Endometrial microvascular endothelial cells (primary cell): ENCODE results near the gene NUP214. TPM values are rescaled to one million over a fixed set of nuclear protein-coding genes. Genes with fewer than 3 reads are reported as not detected.
"Not testable (repeated sequence)": the region's sequence is repeated elsewhere in the genome, so short reads cannot be mapped to it uniquely, and the experiment has no call there.

Experiments used
- in situ Hi-C: cut with HindIII; loops from 2 replicates; pipeline ENCODE4 v1.10.0; 2017; ENCODE audit warnings: low sequenced_read_pairs, low pct_unique_long_range_greater_than_20kb; ENCODE audit errors: inconsistent ontology term
- total RNA-seq: library from RNA; depleted of rRNA; stranded (reverse); fragments of >200 nt; gene quantifications from one replicate; pipeline ENCODE4 v1.2.3, GENCODE V29; 2015; ENCODE audit errors: inconsistent ontology term

Gene NUP214
- total RNA-seq, 1 donor from 2014 or later, result 21.1 TPM

GRCh38 chr9:131095666-131096268, 29.6 kb upstream of the NUP214 start:
- in situ Hi-C loops, result no loop called here

- in situ Hi-C loops, result no loop called here
These were observed 28.9 kb upstream of the NUP214 start, which contains the start of gene AIF1L for GRCh38 chr9:131096269-131097125. TSS of gene AIF1L (plus strand) at chr9:131096531. CDS start at chr9:131096630, 99 bp downstream.

GRCh38 chr9:131097126-131097947, 28.0 kb upstream of the NUP214 start:
- in situ Hi-C loops, result no loop called here

- in situ Hi-C loops, result no loop called here
These were observed 27.5 kb upstream of the NUP214 start for GRCh38 chr9:131097948-131098278.

- in situ Hi-C loops, result no loop called here
These were observed 26.8 kb upstream of the NUP214 start for GRCh38 chr9:131098391-131099101.

- in situ Hi-C loops, result no loop called here
These were observed 26.2 kb upstream of the NUP214 start for GRCh38 chr9:131099102-131099606.

GRCh38 chr9:131099845-131100244, 25.5 kb upstream of the NUP214 start:
- in situ Hi-C loops, result not testable (repeated sequence)

- in situ Hi-C loops, result no loop called here
These were observed 24.9 kb upstream of the NUP214 start for GRCh38 chr9:131100445-131100844.

- in situ Hi-C loops, result no loop called here
These were observed 24.0 kb upstream of the NUP214 start for GRCh38 chr9:131101207-131101964.

GRCh38 chr9:131103024-131103423, 22.4 kb upstream of the NUP214 start:
- in situ Hi-C loops, result no loop called here

- in situ Hi-C loops, result no loop called here
These were observed 21.9 kb upstream of the NUP214 start for GRCh38 chr9:131103535-131103934.

GRCh38 chr9:131104016-131104740, 21.2 kb upstream of the NUP214 start:
- in situ Hi-C loops, result no loop called here

- in situ Hi-C loops, result no loop called here
These were observed 19.4 kb upstream of the NUP214 start for GRCh38 chr9:131105952-131106351.

- in situ Hi-C loops, result no loop called here
These were observed 17.6 kb upstream of the NUP214 start for GRCh38 chr9:131107760-131108159.

- in situ Hi-C loops, result no loop called here
These were observed 14.1 kb upstream of the NUP214 start for GRCh38 chr9:131111186-131111853.

GRCh38 chr9:131111854-131112311, 13.5 kb upstream of the NUP214 start:
- in situ Hi-C loops, result no loop called here
